ENCODE data around the gene KNCN.

The KNCN gene

DNA sequence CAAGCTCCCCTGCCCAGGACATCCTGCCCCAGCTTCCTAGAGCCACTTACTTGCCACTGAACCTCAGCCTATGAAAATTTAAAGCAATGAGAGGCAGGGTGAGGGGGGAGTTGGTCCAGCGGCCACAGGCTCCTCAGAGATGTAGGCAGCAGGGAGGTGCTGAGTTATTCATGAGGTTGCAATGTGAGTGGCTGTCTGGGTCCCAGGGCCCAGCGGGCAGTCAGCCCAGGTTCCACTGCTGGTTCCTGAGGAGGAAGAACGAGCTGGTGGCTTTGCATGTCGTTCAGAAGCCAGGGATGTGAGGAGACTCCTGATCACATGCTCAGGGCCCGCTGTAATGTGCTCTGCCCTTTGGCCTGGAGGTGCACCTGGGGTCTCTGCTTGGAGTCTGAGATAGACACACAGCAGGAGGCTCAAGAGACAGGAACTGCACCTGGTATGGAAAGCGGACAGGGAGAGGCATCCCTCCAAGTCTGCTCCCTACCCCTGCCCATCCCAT is at the start of gene KNCN:
TSS of gene KNCN (minus strand) at position 51 of the 499 bp plus-strand sequence. CDS start 432 bp downstream, outside the sequence.
- FAIRE-seq: no peak

DNA sequence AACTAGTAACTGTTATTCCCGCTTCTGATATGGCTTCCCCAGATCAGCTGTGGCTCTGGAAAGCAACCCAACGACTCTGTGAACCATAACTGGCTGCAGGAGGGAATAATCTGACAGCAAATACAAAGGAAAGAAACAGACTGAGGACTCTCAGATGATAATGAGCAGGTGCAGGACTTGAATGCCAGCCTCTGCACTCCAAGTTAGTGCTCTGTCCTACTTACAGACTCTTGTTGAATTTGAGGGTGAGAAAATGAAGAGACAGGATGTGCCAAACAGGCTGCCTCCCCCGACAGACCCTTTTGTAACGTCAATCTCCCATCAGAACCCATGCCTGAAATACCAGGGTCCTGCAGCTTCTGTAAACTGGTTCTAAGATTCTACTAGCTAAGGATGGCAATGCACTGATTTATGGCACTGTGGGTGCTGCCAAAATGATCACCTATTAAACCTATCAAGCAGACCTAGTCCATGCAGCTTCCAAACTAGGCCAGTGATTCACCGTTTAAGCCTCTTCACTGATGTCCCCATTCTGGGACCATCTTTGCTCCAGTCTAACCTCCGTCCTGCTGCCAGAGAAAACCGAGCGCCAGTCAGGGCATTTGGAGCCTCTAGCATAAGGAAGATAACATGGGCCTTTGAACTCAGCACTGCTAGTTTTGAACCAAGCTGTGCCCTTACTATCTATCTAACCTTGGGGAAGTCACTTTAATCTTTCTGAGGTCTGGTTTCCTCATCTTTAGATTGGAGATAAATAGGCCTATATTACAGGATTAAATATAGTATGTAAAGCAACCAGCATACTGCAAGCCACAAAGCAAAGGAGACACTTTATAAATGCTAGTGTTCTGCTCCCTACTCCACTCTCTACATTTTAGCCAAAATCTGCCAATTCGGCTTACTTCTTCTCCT is 47.9 kb upstream of the KNCN start:
- FAIRE-seq: no peak

DNA sequence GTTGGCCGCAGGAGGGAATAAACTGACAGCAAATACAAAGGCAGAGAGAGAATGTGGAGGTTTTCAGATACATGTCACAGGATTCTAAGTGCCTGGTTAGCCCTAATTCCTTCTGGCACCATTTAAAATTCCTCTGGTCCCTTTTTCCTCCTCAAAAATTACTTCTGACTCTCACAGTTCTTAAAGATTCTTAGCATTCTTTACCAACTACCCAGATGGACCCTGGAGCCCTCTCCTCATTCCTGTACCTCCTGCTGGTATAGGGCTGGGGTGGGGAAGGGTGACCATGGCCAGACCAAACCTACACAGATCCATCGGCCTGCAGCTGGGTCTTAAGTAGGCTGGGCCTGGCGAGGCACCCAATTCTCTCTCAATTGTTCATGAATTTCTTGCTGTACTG is 45.4 kb upstream of the KNCN start:
- no peak for FAIRE-seq

DNA sequence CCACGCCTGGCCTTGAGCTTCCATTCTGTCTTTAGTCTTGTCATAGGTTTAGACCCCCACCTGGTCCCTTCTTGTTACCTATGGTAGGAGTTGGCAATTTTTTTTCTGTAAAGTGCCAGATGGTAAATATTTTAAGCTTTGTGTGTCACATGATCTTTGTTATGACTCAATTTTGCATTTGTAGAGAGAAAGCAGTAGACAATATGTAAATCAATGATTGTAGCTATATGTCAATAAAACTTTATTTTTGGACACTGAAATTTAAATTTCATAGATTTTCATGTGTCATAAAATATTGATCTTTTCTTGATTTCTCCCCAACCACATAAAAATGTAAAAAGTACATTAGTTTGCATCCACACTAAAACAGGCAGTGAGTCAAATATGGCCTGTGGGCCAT is 44.6 kb upstream of the KNCN start:
- no peak for FAIRE-seq

DNA sequence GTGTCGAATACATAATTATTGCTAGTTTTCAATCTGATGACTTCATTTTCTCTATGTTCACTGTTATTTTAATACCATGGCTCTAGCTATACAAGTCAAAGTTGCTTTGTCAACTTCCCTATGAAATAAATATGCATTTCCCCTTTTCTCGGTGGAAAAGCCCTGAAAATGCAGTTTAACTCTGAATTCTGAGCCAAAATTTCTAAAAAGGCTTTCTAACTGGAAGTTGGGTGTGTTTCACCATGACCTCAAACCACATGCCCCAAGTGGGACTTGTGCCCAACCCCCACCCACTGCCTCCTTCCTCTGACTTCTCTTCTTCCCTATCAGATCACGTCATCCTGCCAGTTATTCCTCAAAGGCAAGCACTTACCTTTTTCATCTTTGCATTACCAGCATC is 43.7 kb upstream of the KNCN start:
- no peak for FAIRE-seq

DNA sequence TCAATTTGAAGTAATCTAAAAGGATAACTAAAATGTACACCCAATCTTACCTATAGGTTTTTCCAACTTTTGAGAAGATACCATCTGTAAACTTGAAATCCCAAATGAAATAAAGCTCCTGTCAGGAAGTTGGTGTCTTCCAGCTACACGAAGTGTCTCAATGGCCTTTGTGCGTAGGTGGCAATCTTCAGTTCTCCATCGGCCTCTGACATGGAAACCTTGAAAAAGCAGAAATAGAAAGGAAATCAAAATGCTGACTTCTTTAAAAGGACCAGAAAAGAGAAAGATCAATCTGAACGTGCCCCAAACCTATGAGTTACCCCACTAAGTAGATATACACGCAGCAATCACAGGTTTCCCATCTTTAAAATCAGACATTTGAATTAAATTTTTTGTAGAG is 42.6 kb upstream of the KNCN start:
- no peak for FAIRE-seq

DNA sequence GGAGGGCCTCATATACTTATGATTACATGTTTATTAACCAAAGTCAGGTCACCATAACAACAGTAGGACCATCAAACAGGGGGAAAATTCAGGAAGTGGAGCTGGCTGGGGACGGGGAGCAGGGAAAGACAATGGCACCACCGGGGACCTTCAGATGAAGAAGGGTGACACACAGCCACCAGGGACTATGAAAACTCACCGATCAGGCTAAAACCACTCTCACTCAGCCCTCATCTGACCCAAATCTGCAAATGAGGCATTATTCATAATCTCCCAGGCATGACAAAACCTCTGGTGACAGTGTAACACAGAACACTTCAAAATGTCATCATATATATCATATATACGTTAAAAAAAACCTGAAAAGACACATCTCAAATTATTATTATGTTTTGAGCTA is 41.4 kb upstream of the KNCN start:
- FAIRE-seq: no peak

DNA sequence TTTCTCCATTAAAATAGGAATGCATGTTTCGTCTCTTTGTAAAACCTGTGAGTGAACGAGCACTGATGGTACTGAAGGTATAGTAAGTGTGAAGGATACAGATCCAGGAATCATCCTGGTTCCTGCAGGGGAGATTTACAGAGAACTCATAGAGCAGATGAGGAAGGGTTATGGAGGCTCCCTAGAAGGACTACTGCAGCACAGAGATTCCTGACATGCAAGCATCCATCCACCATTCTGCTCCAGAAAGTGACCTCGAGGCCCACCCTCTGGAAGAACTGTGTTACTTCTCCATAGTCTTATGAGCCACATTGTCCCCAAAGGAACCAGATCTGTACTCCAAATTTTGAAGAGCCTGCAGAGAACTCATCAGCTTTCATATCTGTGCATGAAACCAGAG is 38.1 kb upstream of the KNCN start:
- FAIRE-seq: no peak

DNA sequence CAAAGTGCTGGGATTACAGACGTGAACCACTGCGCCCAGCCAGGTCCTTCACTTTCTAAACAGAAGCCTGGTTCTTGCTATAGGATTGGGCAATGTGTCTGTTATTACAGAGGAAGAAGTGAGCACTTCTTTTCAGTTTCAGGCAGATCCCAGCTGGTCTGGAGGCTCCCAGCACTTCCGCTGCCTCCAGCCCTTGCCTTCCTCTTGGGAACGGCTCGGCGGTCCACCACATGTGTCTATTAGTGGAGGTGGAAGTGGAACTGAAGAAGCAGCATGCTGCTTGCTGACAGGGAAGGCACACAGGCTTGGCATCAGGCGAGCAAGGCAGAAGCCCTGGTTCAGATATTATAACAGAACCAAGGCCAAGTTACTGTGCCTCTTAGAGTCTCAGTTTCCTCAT is 35.6 kb upstream of the KNCN start:
- no peak for FAIRE-seq

DNA sequence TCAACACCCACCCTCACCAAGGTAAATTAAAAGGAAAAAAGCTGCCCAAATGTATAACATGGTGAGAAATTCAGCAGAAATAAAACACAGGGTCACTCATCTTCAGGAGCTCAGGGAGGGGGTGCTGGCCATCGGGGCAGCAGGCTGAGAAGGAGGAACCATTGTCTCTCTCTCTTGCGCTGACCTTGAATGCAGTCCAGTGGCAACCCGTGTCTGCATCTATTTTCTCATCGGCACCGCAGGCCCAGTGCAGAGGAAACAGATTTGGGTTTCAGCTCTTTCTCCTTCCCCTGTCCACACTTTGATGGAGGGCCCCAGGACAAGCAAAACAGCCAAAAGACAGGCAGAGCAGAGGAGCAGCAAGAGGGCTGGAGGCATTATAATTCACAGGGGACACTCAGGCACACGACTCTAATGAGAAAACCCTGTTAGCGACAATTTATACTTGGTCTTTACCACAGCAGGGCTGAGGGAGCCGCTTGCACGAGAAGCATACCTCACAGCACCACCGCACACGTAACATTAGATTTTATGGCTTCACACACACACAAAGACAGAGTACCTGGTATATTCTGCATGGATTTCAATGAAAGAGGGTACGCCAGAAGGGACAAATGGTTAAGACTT is 34.0 kb upstream of the KNCN start:
- no peak for FAIRE-seq

DNA sequence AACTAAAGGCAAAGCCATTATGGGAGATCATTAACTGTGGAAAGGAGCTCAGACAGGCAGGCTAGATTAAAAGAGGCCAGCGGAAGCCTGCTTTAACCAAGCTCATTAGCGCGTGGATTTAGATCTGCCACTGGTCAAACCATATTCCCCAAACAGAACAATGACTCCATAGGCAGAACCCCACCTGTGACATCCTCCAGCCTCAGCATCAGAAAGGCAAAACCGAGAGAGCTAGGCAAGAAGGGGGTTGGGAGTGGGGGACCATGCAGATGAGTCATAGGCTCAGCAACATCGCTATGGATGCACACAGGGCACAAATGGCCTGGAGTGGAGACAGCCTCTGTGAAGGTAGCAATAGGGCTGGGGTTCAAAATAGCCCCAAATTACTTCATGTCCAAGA is 32.0 kb upstream of the KNCN start:
- no peak for FAIRE-seq

DNA sequence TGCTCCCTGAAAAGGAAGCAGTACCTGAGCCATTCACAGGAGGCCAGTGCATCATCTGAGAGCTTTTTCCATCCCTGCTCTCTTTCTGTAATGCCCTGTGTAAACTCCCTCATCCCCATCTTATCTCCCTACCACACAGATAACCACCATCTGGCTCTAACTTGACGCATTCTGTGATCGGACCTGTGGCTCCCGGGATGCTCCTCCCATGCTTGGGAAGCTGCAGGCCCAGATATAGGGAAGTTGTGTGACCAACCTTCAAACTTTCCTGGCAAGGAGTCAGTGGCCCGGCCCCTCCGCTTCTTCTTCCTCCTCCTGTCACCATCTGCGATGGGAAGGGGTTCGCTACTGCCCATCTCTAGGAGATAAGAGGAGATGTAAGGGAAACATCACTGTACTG is 31.5 kb upstream of the KNCN start:
- FAIRE-seq: no peak

DNA sequence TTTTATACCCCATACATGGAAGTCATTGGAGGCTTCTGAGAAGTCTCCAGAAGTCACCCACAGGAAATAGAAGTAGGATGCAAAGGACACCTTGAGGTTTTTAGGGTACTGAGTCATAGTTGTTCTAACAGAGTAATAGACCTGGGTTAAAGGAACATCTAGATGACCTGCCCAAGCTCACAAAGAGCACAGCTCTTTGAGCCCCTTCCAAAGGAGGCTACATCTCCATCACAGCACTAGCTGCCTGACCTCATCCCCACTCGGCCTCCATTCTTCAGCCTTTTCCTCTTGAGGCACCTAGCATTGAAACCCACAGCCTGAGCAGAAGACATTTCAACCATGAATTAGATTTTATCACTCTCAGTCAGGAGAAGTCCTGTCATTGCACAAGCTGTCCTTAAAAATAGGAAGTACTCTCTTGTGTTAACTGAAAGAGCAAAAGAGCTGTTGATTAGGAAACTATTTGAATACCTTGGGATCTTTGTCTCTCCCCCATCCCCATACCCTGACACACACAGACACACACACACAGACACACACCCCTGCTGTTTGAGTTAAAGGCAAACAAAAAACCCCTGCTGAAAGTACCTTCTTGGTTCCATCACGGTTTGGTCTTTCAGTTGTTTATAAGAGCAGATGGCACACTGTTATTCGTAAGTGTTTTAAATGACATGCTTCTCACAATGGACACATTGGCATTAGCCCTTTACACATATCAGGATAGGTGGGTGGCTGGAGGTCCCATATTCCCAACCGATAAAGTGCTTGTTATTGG is 30.4 kb upstream of the KNCN start:
- no peak for FAIRE-seq

DNA sequence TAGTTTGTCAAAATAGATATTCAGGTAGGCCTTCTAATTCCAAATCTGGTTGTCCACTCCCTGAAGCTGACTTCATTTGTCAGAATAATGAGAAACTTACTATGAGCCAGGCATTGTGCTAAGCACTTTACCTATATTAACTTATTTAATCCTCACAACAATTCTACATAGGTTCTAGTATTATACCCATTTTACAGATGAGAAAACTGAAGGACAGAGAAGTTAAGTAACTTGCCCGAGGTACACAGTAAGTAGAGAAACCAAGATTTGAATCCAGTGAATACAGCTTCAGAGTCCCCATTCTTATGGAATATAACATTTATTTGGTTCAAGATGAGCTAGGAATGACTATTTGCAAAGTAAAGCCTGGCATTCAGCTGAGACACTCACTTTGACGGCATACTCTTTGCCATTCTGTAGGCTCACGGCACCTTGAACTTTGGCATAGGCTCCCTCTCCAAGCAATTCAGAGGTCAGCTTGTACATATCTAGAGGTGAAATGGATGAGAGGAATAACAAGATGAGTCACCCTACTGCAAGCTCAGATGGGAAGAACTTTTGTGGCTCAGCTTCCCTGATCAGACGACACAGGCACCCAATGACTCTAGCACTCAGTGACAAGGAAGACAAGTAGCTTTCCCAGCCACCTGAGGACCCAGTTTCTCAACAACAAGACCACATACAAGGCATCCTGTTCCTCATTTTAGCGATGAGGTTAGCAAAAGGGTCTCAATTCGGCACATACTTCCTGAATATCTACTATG is 28.9 kb upstream of the KNCN start:
- no peak for FAIRE-seq

DNA sequence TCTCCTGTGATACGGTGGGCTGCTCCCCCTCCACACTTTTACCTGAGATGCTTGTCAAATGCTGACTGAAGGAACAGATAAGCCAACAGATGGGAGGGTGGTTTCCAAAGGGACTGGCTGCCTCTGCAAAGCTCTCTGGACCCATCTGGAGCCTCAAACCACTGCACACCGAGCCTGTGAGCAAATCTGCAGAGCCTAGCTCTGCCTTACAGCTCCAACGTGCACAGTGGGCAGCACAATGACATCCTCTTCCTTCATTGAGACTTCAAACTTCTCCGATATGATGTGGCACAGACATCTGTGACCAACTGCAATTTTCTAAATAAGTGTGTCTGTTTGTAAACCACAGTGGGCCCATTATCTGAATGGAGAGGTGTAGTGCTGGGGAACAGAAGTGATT is 26.2 kb upstream of the KNCN start:
- no peak for FAIRE-seq

DNA sequence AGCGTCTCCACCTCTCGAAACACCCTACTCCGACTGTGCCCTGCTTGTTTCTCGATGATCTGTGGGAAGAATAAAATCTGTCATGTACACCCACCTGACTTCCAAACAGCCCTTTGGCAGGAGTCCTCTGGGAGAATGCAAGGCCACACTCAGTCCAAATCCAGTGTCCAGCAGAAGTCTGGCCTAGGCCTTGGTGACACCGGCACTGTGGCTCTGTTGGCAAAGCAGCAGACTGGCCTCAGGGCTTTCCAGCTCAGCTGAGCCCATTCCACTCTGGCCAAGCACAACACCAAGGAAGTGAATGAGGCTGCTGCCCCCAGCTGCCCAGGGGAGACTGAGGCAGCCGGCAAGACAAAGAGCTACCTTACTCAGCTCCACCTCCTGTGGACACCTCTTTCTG is 25.1 kb upstream of the KNCN start:
- FAIRE-seq: no peak

DNA sequence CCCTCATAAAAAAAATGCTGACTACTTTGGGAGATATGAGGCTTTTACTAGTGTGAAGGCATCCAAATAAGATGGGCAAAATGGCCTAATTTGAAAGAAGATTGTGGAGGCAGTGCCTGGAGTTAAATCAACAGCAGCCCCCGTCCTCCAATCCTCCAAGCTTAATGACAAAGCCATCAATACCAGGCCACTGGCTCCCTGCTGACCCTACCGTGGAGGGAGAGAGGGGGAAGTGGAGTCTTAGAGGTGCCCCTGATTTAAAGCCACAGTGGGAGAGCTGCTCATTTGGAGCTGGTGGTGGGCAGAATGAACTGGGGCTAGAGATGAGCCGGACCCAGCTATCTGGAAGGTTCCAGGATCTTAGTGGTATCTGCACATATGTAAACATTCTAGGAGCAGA is 24.3 kb upstream of the KNCN start:
- no peak for FAIRE-seq

DNA sequence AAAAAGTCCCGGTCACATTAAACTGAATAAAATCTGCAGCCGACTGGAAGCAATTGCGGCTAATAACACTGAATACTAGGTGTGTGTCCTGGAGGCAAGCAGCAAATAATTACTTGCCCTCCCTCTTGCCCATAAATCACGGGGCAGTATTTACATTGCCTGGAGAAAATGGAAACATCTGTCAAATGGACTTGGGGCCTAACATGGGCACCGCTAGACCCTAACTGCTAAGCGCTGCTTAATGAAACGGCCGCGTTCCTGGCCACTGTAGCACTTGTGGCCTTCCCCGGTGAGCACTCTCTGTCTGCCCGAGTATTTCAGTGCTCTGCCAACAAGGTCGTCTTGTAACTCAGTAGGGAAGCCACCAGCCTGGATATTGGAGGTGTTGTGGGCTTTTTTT is 23.9 kb upstream of the KNCN start:
- no peak for FAIRE-seq

DNA sequence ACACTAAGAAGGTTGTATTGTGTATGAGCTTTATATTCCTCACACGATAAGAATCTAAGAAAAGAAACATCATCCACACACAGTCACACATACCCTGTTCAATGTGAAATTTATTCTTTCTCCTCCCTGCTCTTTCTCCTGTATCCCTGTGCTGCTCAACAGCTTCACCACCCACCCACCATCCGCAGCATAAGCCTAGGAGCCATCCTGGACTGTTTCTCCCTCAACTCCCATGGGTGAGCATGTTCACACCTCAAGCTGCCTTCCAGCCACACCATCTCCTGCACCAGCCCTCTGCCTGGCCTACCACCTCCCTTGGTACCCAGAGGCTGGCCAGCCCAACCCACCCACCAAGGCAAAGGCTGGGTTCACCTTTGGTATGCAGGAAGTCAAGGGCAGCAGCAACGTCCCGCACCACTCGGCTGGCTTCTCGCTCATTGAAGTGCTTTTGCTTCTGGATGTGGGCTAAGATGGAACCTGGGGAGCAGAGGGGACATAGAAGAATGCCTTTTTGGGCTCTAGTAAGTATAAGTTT is 20.3 kb upstream of the KNCN start:
- no peak for FAIRE-seq

DNA sequence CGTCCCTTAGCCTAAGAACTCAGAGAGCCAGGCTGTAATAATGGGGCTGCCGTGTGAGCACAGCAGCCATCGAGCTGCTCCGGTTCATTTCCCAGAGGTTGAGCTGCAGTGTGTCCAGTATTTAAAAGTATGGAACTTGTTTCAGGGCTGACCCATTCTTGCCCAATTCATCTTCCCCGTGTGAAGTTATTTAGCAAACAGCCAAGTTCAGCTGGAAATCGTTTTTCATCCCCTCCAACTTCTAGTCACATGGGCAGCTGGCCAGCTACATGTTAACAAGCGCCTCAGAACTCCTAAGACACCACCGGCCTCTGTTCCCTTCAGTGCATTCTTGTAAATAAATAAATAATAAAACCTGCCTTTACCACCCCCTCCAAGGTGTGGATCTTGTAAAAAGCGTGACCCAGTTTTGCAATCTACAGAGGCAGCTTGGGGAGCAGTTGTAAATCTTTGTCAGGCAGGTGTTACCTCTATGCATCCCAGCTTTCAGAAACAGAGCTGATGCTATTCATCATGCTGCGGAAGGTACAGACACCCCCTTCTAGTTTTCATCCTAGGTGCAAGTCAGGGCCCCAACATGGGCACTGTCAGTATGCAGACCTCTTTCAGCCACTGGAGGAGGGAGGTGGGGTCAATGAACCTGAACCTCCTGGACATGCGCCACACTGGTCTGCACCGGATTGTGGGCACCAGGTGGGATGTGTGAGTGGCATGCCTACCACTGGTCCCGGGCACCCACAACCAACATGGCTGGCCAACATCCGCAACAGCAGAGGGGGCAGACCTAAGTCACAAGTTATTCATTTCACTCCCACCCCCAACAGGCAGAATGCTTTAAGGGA is 18.7 kb upstream of the KNCN start:
- FAIRE-seq: no peak

DNA sequence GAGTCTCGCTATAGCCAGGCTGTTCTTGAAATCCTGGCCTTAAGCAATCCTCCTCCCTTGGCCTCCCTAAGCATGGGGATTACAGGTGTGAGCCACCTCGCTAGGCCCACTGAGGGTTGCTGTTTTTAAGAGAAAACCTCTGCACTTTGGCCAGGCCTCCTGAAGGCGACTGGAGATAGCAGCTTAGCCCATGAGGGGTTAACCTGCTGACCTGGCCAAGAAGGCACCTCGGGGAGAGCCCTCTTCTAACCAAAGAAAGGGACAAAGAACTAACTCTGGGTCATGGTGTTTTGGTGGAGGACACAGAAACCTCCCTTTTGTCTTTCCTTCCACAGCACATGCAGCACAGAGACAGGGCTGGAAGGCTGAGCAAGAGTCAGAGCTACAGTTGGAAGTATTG is 17.7 kb upstream of the KNCN start:
- no peak for FAIRE-seq
